GM21528 (cell line): ENCODE results near the gene GRID2.
"Not testable (repeated sequence)": the region's sequence is repeated elsewhere in the genome, so short reads cannot be mapped to it uniquely, and the experiment has no call there.

Experiments
- ATAC-seq: cut with Tn5 transposase; IDR thresholded peaks from one replicate; pipeline ENCODE4 v1.9.1; 2021; ENCODE audit warnings: mild to moderate bottlenecking, moderate library complexity; ENCODE audit not compliant: unreplicated experiment, low FRiP score

The GRID2 gene

DNA sequence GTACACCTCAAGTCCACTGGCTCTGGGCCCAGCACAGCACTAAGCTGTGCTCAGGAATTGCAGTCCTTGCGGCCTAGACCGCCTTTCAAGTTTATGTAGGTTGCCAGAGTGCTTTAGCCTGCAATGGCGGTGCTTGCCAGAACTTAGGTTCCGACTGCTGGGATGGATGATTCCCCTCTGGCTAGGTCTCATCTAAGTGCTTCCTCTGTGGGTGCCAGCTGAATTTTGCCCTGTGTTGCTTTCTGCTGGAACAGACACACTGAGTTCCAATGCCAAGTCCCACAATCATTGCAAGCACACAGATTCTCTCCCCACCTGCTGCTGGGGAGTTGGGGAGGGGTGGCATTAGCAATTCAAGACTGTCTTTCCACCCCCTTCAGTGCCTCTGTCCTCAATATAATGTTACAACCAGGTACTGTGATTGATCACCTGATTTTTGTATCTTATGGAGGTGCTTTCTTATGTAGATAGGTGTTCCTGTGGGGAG lies 129.5 kb downstream of the GRID2 start:
- no peak for ATAC-seq

DNA sequence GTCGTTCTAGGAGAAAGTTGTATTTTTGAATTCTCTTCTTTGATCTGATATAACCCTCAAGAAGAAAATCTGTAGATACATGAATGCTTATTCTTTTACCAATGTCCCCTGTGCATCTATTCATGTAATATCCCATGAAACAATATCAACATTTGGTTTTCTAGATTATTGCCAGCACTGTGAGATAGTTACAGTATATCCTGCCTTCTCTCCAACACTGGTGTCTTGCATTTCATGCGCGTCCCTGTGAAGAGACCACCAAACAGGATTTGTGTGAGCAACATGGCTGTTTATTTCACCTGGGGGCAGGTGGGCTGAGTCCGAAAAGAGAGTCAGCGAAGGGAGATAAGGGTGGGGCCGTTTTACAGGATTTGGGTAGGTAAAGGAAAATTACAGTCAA lies 135.0 kb downstream of the GRID2 start:
- ATAC-seq: not testable (repeated sequence)

DNA sequence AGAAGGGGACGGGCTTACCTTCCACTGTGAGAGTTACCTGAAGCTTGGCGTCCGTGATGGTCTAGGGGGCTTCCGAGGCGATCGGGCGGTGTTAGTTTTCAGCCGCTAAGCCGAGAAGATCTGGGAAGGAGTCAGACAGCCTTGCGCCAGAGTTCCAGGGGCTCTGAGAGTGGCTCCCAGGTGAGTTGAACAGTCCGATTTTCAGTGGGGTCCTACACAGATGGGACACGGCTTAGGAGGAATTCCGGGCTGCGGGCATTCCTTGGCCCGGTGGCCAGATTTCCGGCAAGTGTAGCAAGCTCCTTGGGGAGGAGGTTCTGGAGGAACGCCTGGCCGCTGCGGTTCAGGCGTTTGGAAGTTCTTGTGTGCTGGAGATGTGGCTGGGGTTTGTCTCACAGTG lies 138.4 kb downstream of the GRID2 start:
- ATAC-seq: not testable (repeated sequence)

DNA sequence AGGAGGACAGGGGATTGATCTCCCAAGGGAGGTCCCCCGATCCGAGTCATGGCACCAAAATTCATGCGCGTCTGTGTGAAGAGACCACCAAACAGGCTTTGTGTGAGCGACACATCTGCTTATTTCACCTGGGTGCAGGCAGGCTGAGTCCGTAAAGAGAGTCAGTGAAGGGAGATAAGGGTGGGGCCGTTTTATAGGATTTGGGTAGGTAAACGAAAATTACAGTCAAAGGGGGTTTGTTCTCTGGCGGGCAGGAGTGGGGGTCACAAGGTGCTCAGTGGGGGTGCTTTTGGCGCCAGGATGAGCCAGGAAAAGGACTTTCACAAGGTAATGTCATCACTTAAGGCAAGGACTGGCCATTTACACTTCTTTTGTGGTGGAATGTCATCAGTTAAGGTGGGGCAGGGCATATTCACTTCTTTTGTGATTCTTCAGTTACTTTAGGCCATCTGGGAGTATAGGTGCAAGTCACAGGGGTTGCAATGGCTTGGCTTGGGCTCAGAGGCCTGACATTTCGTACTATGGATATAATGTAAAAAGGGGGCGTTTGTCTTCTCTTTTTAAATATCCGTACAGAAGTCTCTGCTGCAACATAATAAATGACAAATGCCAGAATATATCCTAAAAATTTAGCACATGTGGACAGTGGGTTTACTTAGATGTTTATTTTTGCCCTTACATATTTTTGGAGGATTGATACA lies 140.5 kb downstream of the GRID2 start:
- not testable (repeated sequence) for ATAC-seq

DNA sequence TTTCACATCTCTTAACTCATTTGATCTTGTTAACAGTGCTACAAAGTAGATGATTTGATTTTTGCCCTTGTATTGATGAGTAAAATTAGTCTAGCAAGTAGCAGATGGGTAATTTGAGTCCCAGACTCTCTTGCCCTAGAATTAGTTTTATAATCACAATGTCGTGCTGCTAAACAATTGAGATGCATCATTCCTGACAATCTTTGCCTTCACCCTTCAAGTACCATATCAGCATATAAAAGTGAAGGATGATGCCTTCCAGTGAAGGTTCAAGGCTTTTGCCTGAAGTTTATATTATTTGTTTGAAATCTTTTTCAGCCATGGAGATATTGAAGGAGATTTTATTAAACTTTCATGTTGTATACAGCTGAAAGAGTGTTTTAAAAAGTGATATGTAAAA lies 141.4 kb downstream of the GRID2 start:
- no peak for ATAC-seq

DNA sequence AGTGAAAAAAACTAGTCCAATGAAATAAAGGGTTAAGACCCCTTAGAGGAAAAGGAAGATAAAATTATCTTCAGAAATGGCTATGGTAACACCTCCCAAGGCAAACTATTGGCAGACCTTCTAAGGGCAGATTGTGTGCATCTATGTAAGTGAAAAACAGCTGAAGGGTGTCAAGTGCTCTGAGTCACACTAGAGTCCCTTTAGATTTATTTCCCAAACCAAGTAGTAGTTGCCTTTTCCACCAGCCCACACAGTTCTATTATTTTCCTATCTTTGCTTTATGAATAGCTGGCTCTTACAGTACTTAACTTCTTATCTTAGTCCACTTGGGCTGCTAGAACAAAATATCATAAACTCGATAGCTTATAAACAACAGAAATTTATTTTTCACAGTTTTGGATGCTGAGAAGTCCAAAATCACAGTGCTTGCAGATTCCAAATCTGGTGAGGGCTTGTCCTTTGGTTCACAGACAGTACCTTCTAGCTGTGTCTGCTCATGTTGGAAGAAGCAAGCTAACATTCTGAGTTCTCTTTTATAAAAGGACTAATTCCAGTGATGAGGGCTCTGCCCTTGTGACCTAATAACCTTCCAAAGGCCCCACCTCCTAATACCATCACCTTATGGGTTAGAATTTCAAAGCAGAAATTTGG lies 143.6 kb downstream of the GRID2 start:
- no peak for ATAC-seq

DNA sequence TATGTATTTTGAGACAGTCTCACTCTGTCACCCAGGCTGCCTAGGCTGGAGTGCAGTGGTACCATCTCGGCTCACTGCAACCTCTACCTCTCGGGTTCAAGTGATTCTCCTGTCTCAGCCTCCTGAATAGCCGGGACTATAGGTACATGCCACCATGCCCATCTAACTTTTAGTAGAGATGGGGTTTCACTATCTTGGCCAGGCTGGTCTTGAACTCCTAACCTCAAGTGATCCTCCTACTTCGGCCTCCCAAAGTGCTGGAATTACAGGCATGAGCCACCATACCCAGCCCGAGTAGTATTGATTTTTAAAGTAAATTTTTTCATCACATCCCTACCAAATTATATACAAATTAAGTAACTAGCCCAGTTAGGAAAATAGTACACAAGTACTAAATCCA lies 144.4 kb downstream of the GRID2 start:
- ATAC-seq: not testable (repeated sequence)

DNA sequence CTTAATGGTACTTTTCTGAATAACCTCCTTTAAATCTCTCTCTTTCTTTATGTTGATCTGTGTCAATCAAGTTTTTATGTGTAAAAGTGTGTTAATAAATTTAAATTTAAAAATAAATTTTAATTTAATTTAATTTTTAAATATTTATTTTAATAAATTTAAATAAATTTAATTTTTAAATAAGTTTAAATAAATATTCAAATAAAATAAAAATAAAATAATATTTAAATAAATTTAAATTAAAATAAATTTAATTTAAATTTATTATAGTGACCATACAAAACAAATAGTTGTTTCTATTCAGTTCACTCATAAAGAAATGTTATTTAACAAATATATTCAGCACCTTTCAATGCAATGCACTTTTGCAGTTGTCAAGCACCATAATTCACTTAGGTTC lies 146.9 kb downstream of the GRID2 start:
- no peak for ATAC-seq

DNA sequence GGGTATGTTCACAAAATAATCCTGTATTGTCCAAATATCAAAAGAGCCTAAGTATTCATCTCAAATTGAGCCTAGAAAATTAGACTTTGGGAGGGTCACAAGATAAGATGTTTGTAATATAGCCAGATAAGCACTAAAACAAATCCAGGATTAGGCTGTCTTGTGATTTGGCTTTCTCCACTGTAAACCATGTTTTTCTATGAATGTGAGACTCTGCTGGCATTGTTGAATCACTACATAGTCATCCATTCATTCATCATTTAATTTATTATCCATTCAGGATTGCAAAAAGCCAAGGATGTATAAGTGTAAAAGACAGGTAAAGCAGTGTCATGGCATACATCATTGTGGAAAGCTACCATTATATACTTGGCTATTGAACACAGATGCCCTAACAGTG lies 148.0 kb downstream of the GRID2 start:
- no peak for ATAC-seq

DNA sequence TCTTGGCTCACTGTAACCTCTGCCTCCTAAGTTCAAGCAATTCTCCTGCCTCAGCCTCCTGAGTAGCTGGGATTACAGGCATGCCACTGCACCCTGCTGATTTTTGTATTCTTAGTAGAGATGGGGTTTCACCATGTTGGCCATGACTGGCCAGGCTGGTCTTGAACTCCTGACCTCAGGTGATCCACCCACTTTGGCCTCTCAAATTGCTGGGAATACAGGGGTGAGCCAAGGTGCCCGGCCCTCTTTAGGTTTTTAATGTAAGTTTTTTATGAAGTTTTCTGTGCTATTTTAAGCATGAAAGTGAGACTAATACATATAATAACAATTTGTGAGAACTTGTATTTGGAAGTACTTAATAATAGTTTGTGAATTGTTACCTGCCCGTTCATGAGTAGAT lies 148.6 kb downstream of the GRID2 start:
- not testable (repeated sequence) for ATAC-seq

DNA sequence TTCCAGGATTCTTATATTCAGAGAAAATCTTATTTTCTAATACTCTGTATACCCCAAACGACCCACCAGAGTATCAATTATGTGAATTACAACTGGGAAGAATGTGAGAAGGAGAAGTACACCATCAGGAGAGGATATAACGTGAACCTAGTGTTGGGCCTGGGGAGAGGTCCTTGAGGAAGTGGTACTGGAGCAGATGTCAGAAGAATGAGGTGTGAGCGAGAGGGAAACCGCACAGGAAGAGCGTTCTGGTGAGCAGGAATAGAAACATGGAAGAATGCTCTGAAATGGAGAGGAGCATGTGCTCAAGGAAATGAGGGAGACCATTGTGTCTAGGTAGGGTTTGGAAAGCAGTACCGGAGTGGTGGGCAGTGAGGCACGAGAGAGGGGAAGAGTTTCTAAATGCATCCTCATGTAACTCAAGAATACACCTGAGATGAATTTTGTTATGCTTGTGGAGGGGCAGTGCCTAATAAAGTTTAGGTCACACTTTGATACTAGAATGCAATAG lies 151.6 kb downstream of the GRID2 start:
- ATAC-seq: no peak

DNA sequence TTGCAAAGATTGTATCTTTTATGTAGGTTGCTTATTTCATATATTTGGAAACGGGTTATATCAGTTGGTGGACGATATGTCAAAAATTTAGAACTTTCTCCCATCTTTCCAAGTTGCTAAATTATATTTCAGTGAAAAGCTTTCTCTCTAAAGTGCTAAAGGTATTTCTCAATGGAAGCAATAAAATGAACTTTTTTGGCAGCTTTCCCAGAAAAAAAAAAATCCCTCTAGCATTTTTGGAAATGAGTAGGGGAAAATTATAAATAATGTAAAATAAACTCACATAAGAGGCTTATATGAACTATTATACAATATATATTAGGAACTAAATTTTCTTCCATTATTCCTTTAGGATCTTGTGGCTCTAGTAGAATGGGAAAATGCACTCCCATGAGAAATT lies 152.2 kb downstream of the GRID2 start:
- ATAC-seq: no peak

DNA sequence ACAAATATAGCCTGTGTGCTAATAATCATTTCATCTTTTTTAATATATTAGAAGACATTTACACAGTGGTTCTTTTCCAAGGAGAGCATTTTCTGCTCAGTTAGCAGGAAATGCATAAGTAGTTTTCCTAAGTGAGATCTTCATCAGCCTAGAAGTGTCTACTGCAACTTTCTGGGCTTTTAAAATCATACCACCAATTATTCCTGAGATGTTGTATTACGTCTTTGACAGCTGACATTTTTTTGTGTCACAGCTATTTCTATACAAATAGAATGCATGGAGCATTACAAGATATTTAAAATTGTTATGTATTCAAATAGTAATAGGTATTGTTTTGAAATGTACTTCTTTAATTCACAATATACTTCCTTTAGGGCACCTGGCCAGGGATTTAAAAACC lies 158.0 kb downstream of the GRID2 start:
- ATAC-seq: no peak

DNA sequence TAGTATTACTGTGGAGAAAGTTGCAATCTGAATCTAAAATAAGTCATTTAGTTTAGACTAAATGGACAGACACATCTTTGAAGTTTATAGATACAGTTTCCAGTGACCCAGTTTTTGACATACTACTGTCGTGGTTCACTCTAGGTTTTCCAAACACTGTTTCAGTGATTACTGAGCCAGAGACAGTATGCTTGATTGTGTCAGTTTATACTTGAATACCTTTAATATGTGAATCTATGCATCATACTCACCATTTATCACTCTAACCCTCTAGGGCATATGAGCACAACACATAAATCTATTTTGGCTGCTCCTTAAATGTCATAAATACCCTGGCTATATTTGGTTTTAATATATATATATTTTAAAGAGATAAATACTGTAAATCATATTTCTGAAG lies 173.5 kb downstream of the GRID2 start:
- ATAC-seq: no peak

DNA sequence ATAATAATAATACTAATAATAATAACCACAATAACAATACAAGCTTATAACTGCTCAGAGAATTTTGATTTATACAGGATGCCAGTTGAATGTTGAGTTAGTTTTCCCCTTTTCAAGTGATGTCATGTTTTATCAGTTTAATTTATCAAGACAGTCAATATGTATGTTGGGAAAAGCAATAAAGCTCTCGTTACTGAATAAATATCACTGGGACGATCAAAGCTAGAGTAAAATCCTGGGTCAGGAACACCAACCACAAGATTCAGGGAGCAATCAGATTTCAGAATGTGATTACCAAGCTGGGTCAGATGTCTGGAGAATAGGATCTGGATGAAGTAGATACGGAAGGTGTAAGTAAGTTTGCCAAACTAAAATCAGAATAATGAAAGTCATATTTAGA lies 179.6 kb downstream of the GRID2 start:
- no peak for ATAC-seq

DNA sequence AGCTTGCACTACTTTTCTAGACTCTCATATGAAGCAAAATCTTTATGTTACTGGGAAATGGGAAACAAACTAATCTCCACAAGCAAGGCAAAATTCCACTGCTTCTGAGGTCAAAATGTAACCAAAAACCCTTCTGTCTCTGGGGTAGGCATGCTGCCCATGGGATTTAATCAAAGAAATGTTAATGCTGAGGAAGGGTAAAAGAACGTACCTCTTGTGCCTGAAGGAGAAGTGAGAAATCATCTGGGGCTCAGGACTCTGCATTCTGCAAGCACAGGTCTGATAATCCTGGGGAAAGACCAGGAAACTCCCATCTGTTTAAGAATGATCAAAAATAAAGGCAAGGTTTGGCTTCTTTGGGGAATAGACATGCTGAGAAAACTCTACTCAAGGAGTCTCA lies 184.7 kb downstream of the GRID2 start:
- no peak for ATAC-seq

DNA sequence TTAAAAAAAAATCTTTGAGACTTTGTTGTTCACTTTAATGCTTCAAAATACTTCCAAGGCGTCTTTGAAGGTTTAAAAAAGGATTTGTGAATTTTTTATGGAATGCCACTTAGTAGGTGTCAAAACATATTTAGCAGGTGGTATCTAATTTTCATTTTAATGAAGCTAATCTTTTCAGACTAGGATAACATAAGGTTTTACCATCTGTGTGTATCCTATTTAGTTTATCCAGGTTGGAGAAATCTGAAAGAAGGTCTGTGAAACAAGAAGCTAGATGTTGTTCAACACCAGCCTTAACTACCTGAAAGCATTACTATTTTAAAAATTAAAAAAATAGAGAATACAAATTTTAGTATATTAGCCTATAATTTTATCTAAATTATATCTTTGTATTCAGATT lies 193.4 kb downstream of the GRID2 start:
- no peak for ATAC-seq

DNA sequence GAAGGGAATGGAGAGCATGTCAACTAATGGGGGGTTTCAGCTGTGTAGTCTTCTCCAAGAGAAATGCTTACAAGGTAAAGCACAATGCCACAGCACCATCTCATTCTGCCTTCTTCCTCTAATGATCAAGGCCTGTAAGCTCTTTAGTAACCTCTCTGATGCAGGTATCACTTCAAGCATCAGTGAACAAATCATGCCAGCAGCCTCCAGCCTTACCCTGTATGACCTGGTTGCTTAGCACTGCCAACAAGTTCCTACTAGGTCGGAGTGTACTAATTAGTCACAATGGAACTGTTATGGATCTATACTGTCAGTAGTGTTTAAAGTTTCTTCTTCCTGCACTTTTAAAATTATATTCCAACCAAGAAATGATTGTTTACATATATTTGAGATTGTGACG lies 197.7 kb downstream of the GRID2 start:
- no peak for ATAC-seq

DNA sequence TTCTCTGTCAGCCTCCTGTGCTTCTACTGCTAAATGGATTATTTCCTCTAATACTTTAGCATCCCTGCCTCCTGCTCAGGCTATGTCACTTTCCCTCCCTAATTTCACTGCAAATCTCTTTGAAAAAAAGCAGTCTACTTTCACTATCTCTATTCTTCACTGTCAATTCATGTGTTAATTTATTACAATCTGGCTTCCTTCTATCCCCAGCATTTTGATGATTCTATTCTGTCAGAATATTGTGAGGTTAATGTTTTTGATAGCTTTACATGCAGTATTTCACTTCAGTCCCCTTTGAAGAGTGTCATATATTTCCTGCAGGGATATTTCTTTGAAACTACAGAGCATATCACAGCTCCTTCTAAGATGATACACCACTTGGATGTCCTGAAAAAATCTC lies 203.2 kb downstream of the GRID2 start:
- no peak for ATAC-seq

DNA sequence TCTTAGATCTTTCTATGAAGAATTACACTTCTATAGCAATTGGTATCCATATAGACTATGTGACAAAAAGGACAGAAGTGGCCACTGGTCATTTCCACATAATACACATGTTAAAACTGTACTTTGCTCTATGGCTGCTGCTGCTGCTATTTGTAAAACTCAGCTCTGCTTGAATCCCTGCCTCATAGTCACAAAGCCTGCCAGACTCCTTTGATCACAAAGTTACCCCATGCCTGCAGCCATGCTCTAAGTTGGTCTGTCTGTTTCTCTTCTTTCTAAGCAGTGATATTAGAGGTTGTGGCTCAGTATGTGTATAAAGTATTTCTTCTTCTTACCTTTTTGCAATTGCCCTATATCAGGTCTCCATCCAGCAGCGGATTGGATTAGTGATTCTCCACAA lies 210.9 kb downstream of the GRID2 start:
- no peak for ATAC-seq

DNA sequence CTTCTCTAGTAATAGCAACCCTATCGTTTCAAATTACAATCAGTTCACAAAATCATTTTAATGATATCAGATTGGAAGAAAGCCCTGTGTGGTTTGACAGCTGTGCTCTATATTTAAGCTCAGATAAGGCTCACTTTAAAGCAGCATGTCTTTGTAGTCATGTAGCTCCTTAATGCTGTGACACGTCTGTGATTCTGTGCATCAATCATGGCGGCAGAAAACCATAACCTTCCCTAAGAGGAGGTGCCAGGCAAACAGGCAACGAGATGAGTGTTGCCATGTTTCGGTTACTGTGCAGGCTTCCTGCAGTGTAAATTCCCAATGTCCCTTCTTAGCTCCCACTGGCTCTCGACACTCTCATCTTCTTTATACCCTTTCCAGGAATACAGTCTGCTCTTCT lies 212.7 kb downstream of the GRID2 start:
- no peak for ATAC-seq

DNA sequence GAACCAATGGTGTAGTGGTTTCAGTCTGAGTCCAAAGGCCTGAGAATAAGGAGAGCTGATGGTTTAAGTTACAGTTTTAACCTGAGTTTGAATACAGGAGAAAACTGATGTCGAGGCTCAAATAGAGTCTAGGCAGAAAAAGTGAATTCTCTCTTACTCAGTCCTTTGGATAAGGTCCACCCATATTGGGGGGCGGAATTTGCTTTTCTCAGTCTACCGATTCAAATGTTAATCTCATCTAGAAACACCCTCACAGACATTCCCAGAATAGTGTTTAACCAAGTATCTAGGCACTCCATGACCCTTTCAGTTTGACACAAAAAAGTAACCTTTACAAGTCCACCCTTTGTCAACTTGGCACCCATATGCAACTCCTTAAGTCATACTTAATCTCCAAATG lies 216.0 kb downstream of the GRID2 start:
- ATAC-seq: no peak
